Activated B cell treated with CpG ODN at 0.5 μM for 24 hours (primary cell): ENCODE results near the gene KIF26B. TPM values are rescaled to one million over a fixed set of nuclear protein-coding genes. Genes with fewer than 3 reads are reported as not detected.
"Not testable (repeated sequence)": the region's sequence is repeated elsewhere in the genome, so short reads cannot be mapped to it uniquely, and the experiment has no call there.

Source experiments
- ATAC-seq: fragments of 200-7000 bp; cut with Tn5 transposase; one replicate; pipeline ENCODE4 v1.10.0; 2021; ENCODE audit warnings: low read depth, mild to moderate bottlenecking, moderate library complexity
- CTCF ChIA-PET: fragments of 350-600 bp; sonication (Branson Sonifier 250); formaldehyde crosslinking; loops from one replicate; lab custom pipeline; 2021; ENCODE audit warnings: antibody characterized with exemption; lab: Charles Lee
- POLR2A ChIA-PET: fragments of 350-600 bp; sonication (Branson Sonifier 250); formaldehyde crosslinking; loops from one replicate; lab custom pipeline; 2021; ENCODE audit warnings: antibody characterized with exemption; lab: Charles Lee
- DNase-seq: peaks from one replicate; pipeline ENCODE4 v3.0.0; 2022
- H3K27ac Mint-ChIP-seq: one replicate; pipeline ENCODE4 v1.8.0; 2020; ENCODE audit warnings: mixed read lengths
- H3K27me3 Mint-ChIP-seq: one replicate; pipeline ENCODE4 v1.8.0; 2021; ENCODE audit warnings: mixed read lengths
- H3K36me3 Mint-ChIP-seq: one replicate; pipeline ENCODE4 v1.8.0; 2021; ENCODE audit warnings: low read depth, mixed read lengths
- H3K4me1 Mint-ChIP-seq: one replicate; pipeline ENCODE4 v1.8.0; 2021; ENCODE audit warnings: mixed read lengths
- H3K4me3 Mint-ChIP-seq: one replicate; pipeline ENCODE4 v1.8.0; 2020; ENCODE audit warnings: mild to moderate bottlenecking, mixed read lengths
- H3K9me3 Mint-ChIP-seq: one replicate; pipeline ENCODE4 v1.8.0; 2020; ENCODE audit warnings: mixed read lengths
- intact Hi-C: fragments of 100-400 bp; cut with micrococcal nuclease; formaldehyde crosslinking; loops from one replicate; pipeline ENCODE4 v1.15.1; 2024
- total RNA-seq: library from RNA; stranded (reverse); gene quantifications from 2 replicates; pipeline ENCODE4 v1.2.3, GENCODE V29; 2022
- TF ChIP-seq, protein P1 (sequence below): fragments of 200-600 bp; IDR thresholded peaks from one replicate; pipeline ENCODE4 v1.8.0; 2022; ENCODE audit warnings: antibody characterized with exemption, mild to moderate bottlenecking

Gene KIF26B
- total RNA-seq, 1 donor from 2014 or later = 1.7 TPM

DNA sequence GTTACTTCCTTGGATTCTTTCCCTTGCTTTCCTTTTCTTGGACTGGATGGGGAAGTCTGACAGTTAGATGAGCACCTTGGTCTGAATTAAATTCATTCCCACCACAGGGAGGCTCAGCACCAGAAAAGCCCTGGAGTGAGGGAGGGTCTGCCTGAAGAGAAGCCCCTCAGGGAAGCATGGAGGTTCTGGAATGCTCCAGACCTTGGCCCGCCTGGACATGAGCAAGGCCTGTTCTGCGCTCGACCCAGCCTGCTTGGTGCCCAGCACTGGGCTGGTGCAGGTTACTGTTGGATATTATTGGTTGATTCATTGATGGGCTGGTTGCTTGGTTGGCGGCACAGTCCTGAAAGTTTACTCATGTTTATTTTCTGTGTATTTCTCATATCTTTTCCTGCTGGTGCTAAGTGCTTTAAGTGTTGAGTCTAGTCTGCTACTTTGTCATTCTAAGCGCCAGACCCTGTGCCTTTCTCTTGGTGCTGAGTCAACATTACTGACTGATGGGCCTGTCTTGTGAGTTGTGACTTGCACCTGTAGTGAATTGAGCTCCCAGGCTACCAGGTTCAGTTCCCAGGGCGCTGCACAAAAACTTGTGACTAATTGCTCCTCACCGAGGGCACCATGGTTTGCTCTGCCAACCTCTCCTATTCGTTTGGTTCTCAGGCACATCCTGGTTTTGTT is 538.5 kb downstream of the KIF26B start:
- H3K27ac Mint-ChIP-seq = no peak overlapping the region
- POLR2A ChIA-PET = no interaction called here
- TF ChIP-seq, protein P1, sequence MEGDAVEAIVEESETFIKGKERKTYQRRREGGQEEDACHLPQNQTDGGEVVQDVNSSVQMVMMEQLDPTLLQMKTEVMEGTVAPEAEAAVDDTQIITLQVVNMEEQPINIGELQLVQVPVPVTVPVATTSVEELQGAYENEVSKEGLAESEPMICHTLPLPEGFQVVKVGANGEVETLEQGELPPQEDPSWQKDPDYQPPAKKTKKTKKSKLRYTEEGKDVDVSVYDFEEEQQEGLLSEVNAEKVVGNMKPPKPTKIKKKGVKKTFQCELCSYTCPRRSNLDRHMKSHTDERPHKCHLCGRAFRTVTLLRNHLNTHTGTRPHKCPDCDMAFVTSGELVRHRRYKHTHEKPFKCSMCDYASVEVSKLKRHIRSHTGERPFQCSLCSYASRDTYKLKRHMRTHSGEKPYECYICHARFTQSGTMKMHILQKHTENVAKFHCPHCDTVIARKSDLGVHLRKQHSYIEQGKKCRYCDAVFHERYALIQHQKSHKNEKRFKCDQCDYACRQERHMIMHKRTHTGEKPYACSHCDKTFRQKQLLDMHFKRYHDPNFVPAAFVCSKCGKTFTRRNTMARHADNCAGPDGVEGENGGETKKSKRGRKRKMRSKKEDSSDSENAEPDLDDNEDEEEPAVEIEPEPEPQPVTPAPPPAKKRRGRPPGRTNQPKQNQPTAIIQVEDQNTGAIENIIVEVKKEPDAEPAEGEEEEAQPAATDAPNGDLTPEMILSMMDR = no peak
- no peak for ATAC-seq
- intact Hi-C loops = no loop called here
- no peak overlapping the region for H3K4me3 Mint-ChIP-seq
- H3K4me1 Mint-ChIP-seq = no peaks in the 10 kb centered on the region
- DNase-seq = no peak
- peaks cover 2% of the 10 kb centered on the region for H3K9me3 Mint-ChIP-seq
- CTCF ChIA-PET = no interaction called here
- no peaks in the 10 kb centered on the region for H3K27me3 Mint-ChIP-seq
- H3K36me3 Mint-ChIP-seq = no peaks in the 10 kb centered on the region

- POLR2A ChIA-PET = no interaction called here
- no peak overlapping the region for H3K27ac Mint-ChIP-seq
- H3K4me3 Mint-ChIP-seq = no peak overlapping the region
- ATAC-seq (no peak), DNase-seq (no peak)
- H3K9me3 Mint-ChIP-seq = peaks cover 2% of the 10 kb centered on the region
- H3K27me3 Mint-ChIP-seq = no peaks in the 10 kb centered on the region
- intact Hi-C loops = no loop called here
- peaks cover 8% of the 10 kb centered on the region for H3K4me1 Mint-ChIP-seq
- CTCF ChIA-PET = no interaction called here
- TF ChIP-seq, protein P1 = no peak
- no peaks in the 10 kb centered on the region for H3K36me3 Mint-ChIP-seq
Measured at GRCh38 chr1:245693941-245694752, 539.4 kb downstream of the KIF26B start.

DNA sequence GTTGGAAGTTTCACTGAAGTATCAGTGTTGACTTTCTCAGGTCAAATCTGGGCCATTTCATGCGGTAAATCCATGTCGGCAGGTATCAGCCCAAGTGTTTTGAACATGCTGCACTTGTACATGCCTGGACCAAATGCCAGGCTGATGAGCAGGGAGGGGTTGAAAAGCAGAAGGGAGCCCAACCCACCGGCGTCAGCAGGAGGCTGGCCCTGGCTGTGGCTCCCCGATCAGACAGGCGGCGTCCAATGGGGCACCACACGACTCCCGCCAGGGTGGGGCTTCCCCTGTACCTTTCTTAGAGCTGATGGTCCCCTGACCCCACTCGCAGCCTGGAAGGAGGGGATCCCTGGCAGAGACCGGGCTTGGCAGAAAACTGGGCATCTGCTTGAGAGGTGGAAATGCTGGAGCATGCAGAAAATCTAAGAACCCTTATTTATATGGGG is 540.0 kb downstream of the KIF26B start:
- peaks cover 2% of the 10 kb centered on the region for H3K9me3 Mint-ChIP-seq
- no peak overlapping the region for H3K4me3 Mint-ChIP-seq
- H3K4me1 Mint-ChIP-seq = peaks cover 14% of the 10 kb centered on the region
- no peaks in the 10 kb centered on the region for H3K36me3 Mint-ChIP-seq
- intact Hi-C loops = no loop called here
- TF ChIP-seq, protein P1 = no peak
- no peaks in the 10 kb centered on the region for H3K27me3 Mint-ChIP-seq
- POLR2A ChIA-PET = no interaction called here
- ATAC-seq (no peak), DNase-seq (no peak)
- CTCF ChIA-PET = no interaction called here
- H3K27ac Mint-ChIP-seq = no peak overlapping the region

GRCh38 chr1:245695211-245695610 is 540.4 kb downstream of the KIF26B start:
- no peak overlapping the region for H3K27ac Mint-ChIP-seq
- intact Hi-C loops = no loop called here

GRCh38 chr1:245695701-245696100 is 540.9 kb downstream of the KIF26B start:
- POLR2A ChIA-PET, H3K27me3 Mint-ChIP-seq, intact Hi-C loops, H3K9me3 Mint-ChIP-seq, H3K4me3 Mint-ChIP-seq, ATAC-seq, H3K27ac Mint-ChIP-seq, CTCF ChIA-PET, DNase-seq, H3K36me3 Mint-ChIP-seq: not testable (repeated sequence)
- H3K4me1 Mint-ChIP-seq = peaks cover 15% of the 10 kb centered on the region

More at GRCh38 chr1:245695211-245695610, 540.4 kb downstream of the KIF26B start:
- TF ChIP-seq, protein P1 = no peak
- no peaks in the 10 kb centered on the region for H3K27me3 Mint-ChIP-seq
- CTCF ChIA-PET = no interaction called here
- POLR2A ChIA-PET = no interaction called here
- H3K36me3 Mint-ChIP-seq = no peaks in the 10 kb centered on the region
- H3K4me1 Mint-ChIP-seq = peaks cover 15% of the 10 kb centered on the region
- DNase-seq = no peak
- peaks cover 2% of the 10 kb centered on the region for H3K9me3 Mint-ChIP-seq
- H3K4me3 Mint-ChIP-seq = no peak overlapping the region
- ATAC-seq = no peak
